Activated CD8-positive, alpha-beta T cell treated with anti-CD3 and anti-CD28 coated beads for 36 hours (primary cell): ENCODE data around the gene AMOTL1. TPM values are rescaled to one million over a fixed set of nuclear protein-coding genes. Genes with fewer than 3 reads are reported as not detected.
"Not testable (repeated sequence)": the region's sequence is repeated elsewhere in the genome, so short reads cannot be mapped to it uniquely, and the experiment has no call there.

Experiments used
- ATAC-seq: fragments of 200-7000 bp; cut with Tn5 transposase; one replicate; pipeline ENCODE4 v1.10.0; 2021; ENCODE audit warnings: mild to moderate bottlenecking, moderate library complexity
- CTCF ChIA-PET: fragments of 350-600 bp; sonication (Branson Sonifier 250); formaldehyde crosslinking; loops from one replicate; lab custom pipeline; 2021; ENCODE audit warnings: antibody characterized with exemption; lab: Charles Lee
- POLR2A ChIA-PET: fragments of 350-600 bp; sonication (Branson Sonifier 250); formaldehyde crosslinking; loops from one replicate; lab custom pipeline; 2021; ENCODE audit warnings: antibody characterized with exemption; lab: Charles Lee
- DNase-seq: peaks from one replicate; pipeline ENCODE4 v3.0.0-alpha.2; 2020
- H3K27ac Mint-ChIP-seq: one replicate; pipeline ENCODE4 v1.8.0; 2021; ENCODE audit warnings: mild to moderate bottlenecking, mixed read lengths
- H3K27me3 Mint-ChIP-seq: one replicate; pipeline ENCODE4 v1.8.0; 2021; ENCODE audit warnings: mixed read lengths
- H3K36me3 Mint-ChIP-seq: one replicate; pipeline ENCODE4 v1.8.0; 2021; ENCODE audit warnings: low read depth, mixed read lengths
- H3K4me1 Mint-ChIP-seq: one replicate; pipeline ENCODE4 v1.8.0; 2021; ENCODE audit warnings: low read depth, mixed read lengths
- H3K4me3 Mint-ChIP-seq: one replicate; pipeline ENCODE4 v1.8.0; 2021; ENCODE audit warnings: mild to moderate bottlenecking, moderate library complexity, mixed read lengths
- H3K9me3 Mint-ChIP-seq: one replicate; pipeline ENCODE4 v1.8.0; 2021; ENCODE audit warnings: mixed read lengths
- intact Hi-C: fragments of 100-400 bp; cut with micrococcal nuclease; formaldehyde crosslinking; loops from one replicate; pipeline ENCODE4 v1.10.0; 2022
- total RNA-seq, 2 experiments: library from RNA; stranded (reverse); gene quantifications; one replicate each; pipeline ENCODE4 v1.2.3, GENCODE V29; 2021
- TF ChIP-seq, protein P1 (sequence below): fragments of 200-600 bp; IDR thresholded peaks from one replicate; pipeline ENCODE4 v1.8.0; 2022; ENCODE audit warnings: antibody characterized with exemption, mild to moderate bottlenecking

AMOTL1 gene
- total RNA-seq, 2 experiments from 2014 or later, result 1.5 to 1.7 TPM

- ATAC-seq (no peak), DNase-seq (no peak)
- peaks cover 3% of the 10 kb centered on the region for H3K9me3 Mint-ChIP-seq
- no peaks in the 10 kb centered on the region for H3K36me3 Mint-ChIP-seq
- ChIA-PET CTCF (no interaction called here), POLR2A (no interaction called here)
- H3K4me3 Mint-ChIP-seq, result no peak overlapping the region
- no peaks in the 10 kb centered on the region for H3K4me1 Mint-ChIP-seq
- TF ChIP-seq, protein P1, sequence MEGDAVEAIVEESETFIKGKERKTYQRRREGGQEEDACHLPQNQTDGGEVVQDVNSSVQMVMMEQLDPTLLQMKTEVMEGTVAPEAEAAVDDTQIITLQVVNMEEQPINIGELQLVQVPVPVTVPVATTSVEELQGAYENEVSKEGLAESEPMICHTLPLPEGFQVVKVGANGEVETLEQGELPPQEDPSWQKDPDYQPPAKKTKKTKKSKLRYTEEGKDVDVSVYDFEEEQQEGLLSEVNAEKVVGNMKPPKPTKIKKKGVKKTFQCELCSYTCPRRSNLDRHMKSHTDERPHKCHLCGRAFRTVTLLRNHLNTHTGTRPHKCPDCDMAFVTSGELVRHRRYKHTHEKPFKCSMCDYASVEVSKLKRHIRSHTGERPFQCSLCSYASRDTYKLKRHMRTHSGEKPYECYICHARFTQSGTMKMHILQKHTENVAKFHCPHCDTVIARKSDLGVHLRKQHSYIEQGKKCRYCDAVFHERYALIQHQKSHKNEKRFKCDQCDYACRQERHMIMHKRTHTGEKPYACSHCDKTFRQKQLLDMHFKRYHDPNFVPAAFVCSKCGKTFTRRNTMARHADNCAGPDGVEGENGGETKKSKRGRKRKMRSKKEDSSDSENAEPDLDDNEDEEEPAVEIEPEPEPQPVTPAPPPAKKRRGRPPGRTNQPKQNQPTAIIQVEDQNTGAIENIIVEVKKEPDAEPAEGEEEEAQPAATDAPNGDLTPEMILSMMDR, result no peak
- H3K27ac Mint-ChIP-seq, result no peak overlapping the region
- intact Hi-C loops, result no loop called here
- H3K27me3 Mint-ChIP-seq, result no peaks in the 10 kb centered on the region
Measured at GRCh38 chr11:94909371-94909820, 141.2 kb downstream of the AMOTL1 start.

GRCh38 chr11:94910270-94910669, 142.1 kb downstream of the AMOTL1 start:
- TF ChIP-seq, protein P1, result no peak
- CTCF ChIA-PET, result interaction anchor here (3.0 kb wide), 1 partner anchor 13 kb away, joined by 17 read pairs; no protein-coding TSS in a partner anchor

DNA sequence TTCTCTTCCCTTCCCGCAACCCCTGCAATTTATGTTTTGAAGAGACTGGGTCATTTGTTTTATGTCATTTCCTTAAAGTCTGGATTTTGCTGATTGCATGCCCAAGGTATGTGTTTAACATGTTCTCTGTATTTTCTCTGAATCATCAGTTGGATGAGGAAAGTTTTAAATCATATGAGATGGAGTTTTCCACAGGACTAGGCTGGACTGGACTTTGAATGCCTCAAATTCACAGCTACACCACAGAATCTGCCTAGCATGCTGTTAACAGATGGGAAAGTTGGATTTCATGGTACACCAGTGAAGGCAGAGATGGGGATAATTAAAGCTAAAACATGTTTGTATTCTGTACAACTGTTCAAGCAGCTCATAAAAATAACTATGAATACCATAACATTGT, 142.6 kb downstream of the AMOTL1 start:
- POLR2A ChIA-PET, result no interaction called here
- Mint-ChIP-seq H3K4me3 (no peak overlapping the region), H3K4me1 (no peaks in the 10 kb centered on the region), H3K36me3 (no peaks in the 10 kb centered on the region), H3K27ac (no peak overlapping the region), H3K27me3 (no peaks in the 10 kb centered on the region), H3K9me3 (peaks cover 3% of the 10 kb centered on the region)
- CTCF ChIA-PET, result interaction anchor here (3.0 kb wide), 1 partner anchor 13 kb away, joined by 17 read pairs; no protein-coding TSS in a partner anchor
- DNase-seq, result no peak
- TF ChIP-seq, protein P1, result no peak
- intact Hi-C loops, result no loop called here
- no peak for ATAC-seq

More at GRCh38 chr11:94910270-94910669, 142.1 kb downstream of the AMOTL1 start:
- DNase-seq (no peak), ATAC-seq (no peak)
- POLR2A ChIA-PET, result no interaction called here
- Mint-ChIP-seq H3K27me3 (no peaks in the 10 kb centered on the region), H3K4me1 (no peaks in the 10 kb centered on the region), H3K27ac (no peak overlapping the region), H3K9me3 (peaks cover 3% of the 10 kb centered on the region), H3K4me3 (no peak overlapping the region), H3K36me3 (no peaks in the 10 kb centered on the region)
- intact Hi-C loops, result no loop called here

- POLR2A ChIA-PET, result no interaction called here
- H3K27me3 Mint-ChIP-seq, result no peaks in the 10 kb centered on the region
- no peaks in the 10 kb centered on the region for H3K9me3 Mint-ChIP-seq
- TF ChIP-seq, protein P1, result no peak
- H3K4me3 Mint-ChIP-seq, result no peak overlapping the region
- no peaks in the 10 kb centered on the region for H3K36me3 Mint-ChIP-seq
- CTCF ChIA-PET, result interaction anchor here (3.0 kb wide), 1 partner anchor 15 kb away, joined by 17 read pairs; no protein-coding TSS in a partner anchor
- no peak for DNase-seq
- ATAC-seq, result no peak
- intact Hi-C loops, result no loop called here
- no peaks in the 10 kb centered on the region for H3K4me1 Mint-ChIP-seq
- no peak overlapping the region for H3K27ac Mint-ChIP-seq
Measured at GRCh38 chr11:94912806-94913205, 144.7 kb downstream of the AMOTL1 start.

DNA sequence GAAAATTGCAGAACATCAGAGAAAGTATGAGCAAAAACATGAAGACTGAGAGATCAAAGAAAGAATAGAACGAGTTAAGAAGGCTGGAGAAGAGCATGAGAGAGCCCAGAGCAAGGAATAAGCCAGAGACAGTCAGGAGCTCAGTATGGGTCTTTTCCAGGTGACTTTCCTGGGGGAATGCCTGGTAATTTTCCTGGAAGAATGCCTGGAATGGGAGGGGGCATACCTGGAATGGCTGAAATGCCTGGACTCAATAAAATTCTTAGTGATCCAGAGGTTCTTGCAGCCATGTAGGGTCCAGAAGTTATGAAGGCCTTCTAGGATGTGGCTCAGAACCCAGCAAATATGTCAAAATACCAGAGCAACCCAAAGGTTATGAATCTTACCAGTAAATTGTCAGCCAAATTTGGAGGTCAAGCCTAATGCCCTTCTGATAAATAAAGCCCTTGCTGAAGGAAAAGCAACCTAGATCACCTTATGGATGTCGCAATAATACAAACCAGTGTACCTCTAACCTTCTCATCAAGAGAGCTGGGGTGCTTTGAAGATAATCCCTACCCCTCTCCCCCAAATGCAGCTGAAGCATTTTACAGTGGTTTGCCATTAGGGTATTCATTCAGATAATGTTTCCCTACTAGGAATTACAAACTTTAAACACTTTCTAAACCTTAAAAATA, 145.7 kb downstream of the AMOTL1 start:
- H3K27me3 Mint-ChIP-seq, CTCF ChIA-PET, DNase-seq, H3K36me3 Mint-ChIP-seq, H3K9me3 Mint-ChIP-seq, H3K4me3 Mint-ChIP-seq, H3K27ac Mint-ChIP-seq, H3K4me1 Mint-ChIP-seq, intact Hi-C loops, ATAC-seq, POLR2A ChIA-PET: not testable (repeated sequence)
